A673 (cell line): ENCODE data around the gene PALMD.

Experiments
- CTCF ChIP-seq: fragments of 300-800, 200-600 bp; sonication (generic); conservative IDR thresholded peaks from 2 replicates; pipeline ENCODE4 v1.5.1; 2017; ENCODE audit warnings: low read depth, mild to moderate bottlenecking, antibody characterized with exemption, low read length, moderate library complexity, mixed read lengths
- EZH2 ChIP-seq: fragments of 200-600 bp; sonication (generic); IDR thresholded peaks from 2 replicates; pipeline ENCODE4 v1.6.1; 2017; ENCODE audit warnings: borderline replicate concordance, low read depth, mild to moderate bottlenecking, mixed read lengths, antibody characterized with exemption, low read length; ENCODE audit not compliant: poor library complexity, severe bottlenecking

DNA sequence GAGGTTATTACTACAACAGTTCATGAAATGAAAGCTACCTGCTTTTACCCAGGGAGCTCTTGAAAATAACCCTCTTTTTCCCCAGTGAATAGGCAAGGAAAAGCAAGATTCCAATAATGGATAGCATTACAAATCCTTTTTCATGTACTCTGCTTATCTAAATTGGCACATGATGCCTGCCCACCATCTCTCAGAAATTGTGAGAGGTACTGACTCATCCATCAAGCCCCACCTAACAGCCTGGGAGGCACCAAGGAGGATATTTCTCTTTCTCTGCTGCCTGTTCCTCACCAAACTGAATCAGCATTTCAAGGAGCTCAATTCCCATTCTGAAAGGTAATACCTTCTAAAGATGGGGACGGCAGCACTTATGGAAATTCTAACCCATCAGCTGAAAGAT, 34.4 kb downstream of the PALMD start:
- TF ChIP-seq CTCF (no peak), EZH2 (no peak)
